NCI-H2196 (cell line): ENCODE data around the gene RPL38.

ENCODE experiments used
- DNase-seq: peaks from one replicate; lab custom pipeline; 2025; ENCODE audit not compliant: unreplicated experiment; lab: John Stamatoyannopoulos, UW

RPL38 gene

DNA sequence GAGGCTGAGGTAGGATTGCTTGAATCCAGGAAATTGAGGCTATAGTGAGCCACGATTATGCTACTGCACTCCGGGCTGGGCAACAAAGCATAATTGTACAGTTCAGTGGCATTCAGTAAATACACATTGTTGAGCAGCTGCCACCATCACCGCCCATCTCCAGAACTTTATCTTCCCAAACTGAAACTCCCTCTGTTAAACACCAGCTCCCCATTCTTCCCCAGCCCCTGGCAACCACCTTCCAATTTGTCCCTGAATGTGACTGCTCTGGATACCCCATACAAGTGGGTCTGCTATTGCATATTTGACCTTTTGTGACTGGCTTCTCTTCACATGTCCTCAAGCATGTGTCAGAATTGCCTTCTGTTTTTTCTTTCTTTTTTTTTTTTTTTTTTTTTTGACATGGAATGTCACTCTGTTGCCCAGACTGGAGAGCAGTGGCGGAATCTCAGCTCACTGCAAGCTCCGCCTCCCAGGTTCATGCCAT lies 2.9 kb downstream of the RPL38 start:
- no peak for DNase-seq

DNA sequence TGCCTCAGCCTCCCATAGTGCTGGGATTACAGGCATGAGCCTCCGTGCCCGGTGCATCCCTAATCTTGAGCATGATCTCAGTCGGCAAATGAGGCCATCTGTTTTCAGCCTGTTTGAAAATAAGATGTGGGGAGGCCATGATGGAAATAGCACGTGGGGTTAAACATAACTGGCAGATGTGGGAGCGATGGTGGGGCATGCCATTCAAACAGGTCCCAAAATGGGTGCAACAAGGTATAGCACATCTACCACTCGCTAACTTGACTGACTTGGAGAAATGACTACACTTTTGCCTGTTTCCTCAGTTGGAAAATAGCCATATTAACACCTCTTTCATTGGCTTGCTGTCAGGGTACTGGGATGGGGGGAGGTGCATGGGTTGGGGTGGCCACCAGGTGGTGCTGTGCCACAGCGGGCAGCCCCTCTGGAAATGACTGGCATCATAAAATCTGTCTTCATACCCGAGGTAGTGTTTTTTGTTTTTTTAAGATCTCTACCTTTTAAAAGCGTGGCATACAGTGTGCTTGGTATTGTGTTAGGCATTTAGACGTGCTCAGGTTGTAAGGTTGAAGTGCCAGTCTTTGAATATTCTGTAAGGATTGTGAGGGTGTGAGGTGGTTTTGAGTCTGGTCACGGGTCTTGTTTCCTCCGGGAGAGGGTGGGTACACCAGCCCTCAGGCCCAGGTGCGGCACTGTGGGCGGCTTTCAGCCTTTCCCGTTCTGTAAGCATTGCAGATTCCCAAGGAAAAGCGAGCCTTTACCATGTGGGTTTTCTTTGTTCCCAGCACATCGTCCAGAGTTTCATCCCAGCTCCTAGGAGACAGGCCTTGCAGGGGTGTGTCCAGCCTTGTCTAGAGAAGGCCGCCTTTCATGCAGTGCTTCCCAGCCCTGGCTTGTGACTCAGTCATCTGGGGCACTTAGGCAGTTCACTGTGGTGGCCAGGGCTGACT lies 7.0 kb downstream of the RPL38 start:
- DNase-seq: peak; percentile 65

DNA sequence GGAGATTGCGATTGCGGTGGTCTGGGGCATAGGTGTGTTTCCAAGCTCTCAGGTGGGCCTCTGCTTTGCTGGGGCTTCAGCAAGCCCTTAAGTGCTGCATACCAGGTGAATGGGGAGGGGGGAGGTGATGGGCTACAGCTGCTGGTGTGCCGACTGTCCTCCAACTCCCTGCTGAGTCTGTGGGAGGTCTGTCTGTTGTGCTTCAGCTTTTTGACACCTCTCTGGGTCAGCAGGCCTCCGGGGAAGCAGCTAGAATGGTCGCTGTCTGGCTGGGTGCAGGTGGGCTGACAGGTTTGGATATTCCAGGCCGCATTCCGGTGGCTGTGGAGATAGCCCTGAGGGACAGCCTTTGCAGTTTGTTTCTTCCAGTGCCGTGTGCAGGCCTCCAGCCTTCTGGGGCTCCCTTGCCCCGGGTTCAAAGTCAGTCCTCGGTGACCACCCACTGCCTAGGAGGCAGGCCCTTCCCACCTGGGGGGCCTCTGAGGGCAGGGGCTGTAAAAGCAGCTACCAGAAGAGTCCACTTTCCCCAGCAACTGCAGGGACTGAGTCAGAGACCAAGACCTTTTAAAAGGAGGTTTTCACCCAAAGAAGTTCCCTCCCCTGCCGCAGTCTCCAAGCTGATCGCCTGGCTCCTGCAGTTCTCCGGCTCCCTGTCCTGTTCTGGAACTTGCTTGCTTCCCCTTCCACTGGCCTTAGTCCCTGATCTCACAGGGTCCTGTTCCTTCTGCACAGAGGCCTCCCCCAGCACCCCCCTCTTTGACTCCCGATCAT lies 7.8 kb downstream of the RPL38 start:
- DNase-seq: no peak

DNA sequence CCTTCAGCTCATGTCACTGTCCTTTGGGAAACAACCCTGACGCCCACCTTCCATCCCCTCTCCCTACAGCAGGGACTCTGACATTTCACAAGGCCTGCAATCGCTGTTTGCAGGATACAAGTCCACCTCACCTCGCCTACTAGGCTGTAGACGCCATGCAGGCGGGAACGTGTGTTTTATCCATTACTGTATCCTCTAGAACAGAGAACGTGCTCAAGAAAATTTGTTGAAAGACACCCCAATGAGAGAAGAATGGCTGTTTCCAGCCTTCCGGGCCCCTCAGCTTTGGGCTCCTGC lies 8.4 kb downstream of the RPL38 start:
- no peak for DNase-seq

DNA sequence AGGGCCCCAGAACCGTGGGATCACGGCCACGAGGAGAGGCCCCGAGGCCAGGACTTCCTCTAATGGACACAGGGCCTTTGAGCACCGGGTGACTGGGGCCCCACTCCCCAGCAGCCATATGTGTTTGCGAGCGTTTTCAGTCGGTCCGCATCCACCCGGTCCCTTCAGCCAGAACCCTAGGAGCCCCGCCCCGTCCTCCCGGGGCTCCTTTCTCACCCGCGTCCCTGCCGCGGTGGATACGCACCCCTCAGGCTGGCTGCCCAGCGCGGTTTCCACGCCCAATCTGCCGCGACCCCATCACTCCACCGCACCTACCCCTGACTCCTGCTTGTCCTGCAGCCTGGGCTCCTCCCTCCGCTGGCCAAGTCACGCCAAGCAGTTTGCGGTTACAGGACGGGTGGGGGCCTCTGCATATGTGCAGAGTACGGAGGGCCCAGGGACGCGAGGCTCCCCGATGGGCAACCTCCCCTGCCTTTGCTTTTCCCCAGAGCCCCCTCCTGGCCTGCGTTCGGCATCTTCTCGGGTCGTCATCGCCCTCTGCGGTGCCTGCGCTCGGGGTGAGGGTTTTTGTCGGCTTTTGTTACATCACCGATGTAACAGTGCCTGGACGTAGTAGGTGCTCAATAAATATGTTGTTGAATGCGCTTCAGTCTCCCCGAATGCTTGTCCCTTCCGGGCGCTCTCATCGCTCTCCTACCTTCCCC lies 8.9 kb downstream of the RPL38 start:
- DNase-seq: no peak

DNA sequence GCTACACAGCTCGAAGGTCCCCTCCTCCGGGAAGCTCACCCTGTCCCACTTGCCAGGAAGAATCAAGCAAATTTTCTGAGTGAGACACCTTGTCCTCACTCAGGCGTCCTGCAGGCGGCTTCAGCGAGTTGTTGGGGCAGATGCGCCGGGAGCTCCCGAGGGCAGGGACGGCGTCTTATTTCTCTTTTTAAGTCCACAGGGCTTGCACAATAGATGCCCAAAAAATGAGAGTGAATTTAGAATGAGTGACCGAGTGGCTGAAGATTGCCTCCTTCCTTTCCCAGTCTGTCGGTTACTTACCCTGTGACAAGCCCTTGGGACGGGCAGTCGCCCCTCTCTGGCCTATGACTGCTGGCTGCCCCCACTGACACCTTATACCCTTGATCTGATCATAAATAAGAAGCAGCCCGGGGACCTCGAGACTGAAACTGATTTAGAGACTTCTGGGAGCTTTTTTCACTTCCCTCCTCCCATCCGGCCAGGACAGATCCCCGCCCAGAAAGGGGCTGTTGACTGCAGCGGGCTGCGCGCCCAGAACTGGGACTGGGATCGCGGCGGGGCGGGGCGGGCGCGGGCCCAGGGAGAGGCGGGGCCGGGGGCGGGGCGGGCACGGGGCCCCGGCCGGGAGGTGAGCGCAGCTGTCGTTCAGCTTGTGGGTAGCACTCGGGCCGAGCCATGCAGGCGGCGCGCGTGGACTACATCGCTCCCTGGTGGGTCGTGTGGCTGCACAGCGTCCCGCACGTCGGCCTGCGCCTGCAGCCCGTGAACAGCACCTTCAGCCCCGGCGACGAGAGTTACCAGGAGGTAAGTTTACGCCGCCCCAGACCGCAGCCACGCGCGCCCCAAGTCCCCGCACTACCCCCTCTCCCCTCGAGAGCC lies 9.7 kb downstream of the RPL38 start, which contains the start of gene TTYH2:
Gene TTYH2, plus strand, starts transcription at position 659 of the 879 bp plus-strand sequence. Its CDS starts 17 bp downstream, at position 676.
- peak; percentile 88 for DNase-seq

DNA sequence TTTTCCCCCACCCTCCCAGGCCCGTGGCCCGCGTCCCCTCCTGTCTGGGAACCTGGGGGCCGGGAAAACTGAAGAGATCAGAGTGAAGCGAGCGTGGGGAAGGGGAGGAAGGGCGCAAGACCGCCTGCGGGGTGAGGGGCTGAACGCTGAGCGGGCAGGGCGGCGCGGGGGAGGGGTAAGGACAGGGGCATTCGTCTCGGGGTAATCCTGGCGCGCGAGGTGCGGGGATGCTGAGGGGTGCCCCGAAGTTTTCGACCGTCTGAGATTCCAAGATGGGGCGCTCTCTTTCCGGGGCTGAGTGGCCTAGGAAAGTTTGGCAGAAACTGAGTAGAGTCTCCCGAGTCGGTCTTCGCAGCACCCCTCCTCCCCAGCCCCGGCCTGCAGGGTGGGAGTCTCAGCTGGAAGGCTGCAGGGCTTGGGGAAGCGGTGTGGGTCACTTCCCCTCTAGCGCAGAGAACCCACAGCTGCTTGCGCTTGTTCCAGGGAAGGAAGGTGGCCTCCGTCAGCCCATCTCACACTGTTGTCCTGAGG lies 10.4 kb downstream of the RPL38 start:
- DNase-seq: no peak

DNA sequence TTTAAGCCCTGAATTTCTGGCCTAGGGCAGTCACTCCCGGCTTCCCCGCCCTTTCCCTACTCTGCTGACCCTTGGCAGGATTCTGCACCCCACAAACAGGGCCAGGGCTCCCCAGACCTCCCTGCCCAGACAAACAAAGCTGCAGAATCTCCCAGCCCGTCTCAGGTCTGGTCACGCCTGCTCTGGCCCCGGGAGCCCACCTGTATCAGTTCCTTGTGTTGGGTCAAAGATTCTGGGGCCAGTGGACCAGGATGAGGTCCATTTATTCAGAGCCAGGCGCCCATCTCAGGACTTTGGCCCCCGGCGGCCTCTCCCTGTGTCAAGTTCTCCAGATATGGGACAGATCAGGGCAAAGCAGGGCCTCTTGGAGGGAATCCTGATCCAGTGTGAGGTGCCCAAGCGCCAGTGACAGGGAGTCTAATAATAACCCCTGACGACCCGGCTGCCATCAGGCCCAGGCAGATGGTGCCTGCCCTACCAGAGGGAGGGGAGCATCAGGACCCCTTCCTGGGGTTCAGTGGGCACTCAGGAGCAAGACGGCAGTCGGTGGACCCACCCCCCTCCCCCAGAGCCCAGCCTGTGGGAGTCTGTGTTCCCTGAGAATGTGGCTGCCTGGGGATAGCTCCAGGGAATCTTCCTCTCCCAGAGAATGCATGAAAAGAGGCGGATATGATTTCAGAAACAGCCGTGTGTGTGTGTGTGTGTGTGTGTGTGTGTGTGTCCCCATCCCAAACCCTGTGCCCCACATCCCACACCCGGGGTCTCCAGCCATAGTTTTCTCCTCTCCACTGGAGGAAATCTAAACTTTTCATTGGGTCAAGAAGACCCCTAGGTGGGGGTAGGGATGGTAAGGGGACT lies 11.2 kb downstream of the RPL38 start:
- DNase-seq: no peak

DNA sequence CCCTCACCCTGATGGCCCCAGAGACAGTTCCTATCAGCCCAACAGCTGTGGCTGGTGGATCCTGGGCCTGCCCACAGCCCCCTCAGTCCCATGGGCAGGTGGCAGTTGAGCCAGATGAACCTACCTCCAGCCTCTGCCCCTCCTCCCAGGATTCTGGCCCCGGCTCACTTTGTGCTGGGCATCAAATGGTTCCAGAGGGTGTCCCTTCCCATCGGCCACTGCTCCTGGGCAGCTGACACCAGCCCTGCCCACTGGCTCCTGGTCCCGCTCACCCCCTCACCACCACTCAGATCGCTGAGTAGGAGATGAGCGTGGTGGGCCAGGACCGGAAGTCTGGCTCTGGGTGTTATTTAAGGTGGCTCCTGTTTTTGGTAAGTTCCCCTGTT lies 11.9 kb downstream of the RPL38 start:
- no peak for DNase-seq

DNA sequence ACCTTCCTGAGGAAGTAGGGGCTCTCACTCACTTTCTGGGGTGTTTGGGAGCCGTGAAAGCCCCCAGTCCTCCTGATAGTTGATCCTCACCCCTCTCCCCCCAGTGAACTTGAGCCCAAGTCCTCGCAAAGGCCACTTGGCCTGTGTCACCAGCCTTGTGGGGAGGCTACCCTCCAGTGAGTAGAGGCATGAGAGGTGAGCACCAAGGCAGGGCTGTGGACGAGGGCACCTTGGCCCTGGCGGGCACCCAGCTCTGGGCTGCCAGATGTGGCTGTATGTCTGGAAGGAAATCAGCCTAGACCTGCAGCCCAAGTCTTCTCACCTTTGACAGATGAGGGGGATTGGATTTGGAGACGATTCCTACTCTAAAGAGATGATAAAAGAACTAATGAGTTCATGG lies 13.0 kb downstream of the RPL38 start:
- no peak for DNase-seq

DNA sequence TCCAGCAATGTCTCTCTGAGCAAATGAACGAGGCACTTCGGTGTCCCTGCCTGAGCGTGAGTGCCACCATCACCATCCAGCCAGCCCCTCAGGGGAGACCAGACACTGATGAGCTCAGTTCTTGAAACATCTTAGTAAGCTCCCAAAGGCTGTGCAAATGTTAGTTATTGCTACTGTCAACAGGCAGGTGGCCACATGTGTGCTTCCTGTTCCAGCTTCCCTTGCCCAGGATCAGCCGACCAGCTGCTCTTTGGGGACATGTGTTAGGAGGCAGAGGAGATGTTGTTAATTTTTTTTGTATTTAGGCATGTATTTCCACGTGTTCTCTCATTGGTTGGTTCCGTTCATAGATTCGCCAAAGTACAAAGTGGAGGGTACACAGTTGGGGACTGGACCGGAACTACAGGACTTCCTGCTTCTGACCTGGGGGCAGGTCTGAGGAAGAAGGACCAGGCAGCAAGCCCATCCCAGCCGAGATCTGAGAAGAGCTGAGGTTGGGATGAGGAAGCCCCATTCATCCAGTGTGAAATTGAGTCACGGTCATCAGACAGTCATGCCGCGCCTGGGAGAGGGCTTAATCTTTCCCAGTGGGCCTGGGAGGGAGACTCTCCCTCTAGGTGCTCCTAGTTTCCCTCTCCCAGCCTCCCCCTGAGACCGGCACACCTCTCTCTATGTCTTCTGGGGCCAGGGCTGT lies 13.7 kb downstream of the RPL38 start:
- peak; percentile 37 for DNase-seq

DNA sequence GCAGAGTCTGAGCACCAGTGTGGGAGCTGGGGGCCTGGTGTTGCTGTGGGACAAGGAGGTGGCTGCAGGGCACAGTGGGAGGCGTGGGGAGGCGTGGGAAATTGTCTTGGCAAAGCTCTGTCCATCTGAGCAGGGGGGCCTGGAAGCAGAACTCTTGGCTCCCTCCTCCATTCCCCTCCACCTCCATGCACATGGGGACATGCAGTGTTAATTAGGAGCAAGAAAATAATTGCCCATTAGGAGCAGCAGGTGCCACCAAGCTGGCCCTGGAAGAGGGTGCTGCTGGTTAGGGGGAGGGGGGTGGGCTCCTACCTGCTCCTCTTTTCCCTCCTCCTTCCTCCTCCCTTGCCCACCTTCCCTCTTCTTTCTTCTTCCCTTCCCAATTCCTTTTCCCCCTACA lies 14.4 kb downstream of the RPL38 start:
- no peak for DNase-seq

DNA sequence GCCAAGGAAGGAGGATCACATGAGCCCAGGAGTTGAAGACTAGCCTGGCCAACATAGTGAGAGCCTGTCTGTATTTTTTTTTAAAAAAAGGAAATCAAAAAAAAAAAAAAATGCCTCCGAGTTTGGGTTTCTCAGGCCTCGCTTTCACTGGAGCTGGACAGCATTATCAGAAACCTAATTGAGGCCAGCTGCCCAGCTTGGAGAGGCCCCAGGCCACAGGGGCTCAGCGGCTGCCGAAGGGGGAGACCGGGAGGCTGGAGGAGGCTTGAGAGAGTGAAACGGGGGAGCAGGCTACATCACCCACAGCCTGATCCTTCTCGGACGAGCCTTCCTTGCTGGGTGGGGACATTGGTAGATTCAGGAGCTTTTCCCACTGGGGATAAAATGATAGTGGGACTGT lies 15.0 kb downstream of the RPL38 start:
- DNase-seq: no peak

DNA sequence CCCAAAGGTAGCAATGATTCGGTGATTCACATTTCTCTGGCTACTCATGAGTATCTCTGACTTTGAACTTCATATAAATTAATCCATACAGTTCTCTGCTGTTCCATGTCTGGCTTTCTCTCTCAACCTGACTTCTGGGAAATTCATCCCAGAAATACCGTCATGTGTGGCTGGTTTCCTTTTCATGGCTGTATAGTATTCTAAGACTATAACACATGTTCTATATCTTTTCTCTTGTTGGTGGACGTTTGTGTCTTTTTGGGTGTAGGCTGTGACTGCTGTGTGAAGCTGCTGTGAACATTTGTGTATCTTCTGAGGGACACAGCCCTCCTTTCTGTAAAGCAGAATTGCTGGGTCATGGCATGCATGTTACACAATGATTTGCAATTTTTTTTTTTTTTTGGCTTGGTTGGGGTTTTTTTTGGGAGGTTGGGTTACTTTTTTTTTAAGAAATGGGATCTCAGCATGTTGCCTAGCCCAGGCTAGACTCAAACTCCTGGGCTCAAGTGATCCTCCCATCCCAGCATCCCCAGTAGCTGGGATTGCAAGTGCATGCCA lies 16.2 kb downstream of the RPL38 start:
- DNase-seq: no peak

DNA sequence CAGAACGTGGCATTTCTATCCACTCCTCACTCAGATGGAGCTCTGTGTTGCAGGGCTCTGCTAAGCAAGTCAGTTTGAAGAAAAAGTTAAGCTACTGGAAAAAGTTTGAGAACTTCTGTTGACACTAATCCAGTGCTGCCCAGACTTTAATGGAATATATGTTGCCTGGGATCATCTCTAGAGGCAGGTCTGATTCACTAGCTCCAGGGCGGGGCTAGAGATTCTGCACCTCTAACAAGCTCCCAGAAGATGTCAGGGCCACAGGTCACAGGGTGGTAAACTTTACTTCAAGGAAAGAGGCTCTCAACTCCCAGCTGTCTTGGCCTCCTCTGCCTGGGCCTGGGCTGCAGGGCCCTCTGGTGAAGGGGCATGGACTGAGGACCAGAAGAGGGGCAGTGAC lies 16.7 kb downstream of the RPL38 start:
- no peak for DNase-seq

DNA sequence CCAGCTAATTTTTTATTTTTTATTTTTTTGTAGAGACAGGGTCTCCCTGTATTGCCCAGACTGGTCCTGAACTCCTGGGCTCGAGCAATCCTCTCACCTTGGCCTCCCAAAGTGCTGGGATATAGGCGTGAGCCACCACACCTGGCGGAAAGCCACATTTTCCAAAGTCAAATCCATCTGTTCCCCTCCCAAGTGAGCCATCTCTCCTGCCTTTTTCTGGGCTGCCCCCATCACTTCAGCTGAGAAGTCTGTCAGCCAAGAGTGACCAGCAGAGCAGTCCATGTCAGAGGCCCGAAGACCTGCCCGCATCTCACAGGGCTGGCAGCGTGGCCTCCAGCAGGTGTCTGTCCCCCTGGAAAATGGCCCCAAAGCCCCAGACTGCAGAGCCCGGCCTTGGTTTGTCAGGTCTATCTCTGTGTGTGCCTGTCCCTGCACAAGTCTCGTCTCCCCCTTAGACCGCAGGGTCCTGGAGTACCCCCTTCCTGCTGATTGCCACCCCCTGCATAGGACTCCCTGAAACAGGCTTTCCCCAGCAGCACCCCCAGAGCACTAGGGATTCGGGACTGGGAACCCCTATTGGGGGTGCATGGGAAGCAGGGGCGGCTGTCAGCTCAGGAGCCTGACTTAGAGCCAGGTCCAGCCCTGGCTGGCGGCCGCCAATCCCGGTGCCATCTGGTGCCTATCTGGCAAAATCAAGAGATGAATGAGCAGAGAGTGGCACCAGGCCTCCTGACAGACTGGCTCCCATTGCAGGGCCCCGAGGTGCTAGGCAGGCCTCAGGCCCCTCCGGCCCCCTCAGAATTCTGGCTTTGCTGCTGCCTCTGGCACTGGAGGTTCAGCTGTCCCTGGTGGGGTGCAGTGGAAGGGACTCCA lies 17.7 kb downstream of the RPL38 start:
- no peak for DNase-seq

DNA sequence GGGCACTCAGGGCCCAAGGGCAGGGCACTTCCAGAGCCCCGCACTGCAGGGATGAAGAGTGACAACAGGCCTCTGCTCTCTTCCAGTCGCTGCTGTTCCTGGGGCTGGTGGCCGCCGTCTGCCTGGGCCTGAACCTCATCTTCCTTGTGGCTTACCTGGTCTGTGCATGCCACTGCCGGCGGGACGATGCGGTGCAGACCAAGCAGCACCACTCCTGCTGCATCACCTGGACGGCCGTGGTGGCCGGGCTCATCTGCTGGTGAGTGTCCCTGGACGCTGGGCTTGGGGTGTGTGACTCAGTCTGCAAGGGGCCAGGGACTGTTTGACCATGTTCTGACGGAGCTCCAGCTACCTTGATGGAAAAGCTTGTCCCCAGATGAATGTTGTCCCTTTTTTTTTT lies 18.9 kb downstream of the RPL38 start:
- DNase-seq: no peak

DNA sequence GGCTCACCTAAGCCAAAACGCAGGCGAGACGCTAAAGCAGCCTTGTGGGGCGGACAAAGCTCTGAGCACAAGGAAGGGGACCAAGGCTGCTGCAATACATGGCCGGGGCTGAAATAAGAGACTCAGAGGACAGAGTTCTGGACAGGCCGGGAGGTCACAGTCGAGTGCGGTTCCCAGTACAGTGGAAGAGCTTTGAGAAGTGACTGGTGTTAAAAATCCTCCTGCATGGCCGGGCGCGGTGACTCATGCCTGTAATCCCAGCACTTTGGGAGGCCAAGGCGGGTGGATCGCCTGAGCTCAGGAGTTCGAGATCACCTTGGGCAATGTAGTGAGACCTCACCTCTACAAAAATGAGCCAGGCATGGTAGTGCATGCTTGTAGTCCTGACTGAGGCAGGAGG lies 20.4 kb downstream of the RPL38 start:
- DNase-seq: no peak
